B cell (primary cell): ENCODE measurements around the gene TMEM116. TPM values are rescaled to one million over a fixed set of nuclear protein-coding genes. Genes with fewer than 3 reads are reported as not detected.

ENCODE experiments used
- ATAC-seq: fragments of 200-7000 bp; cut with Tn5 transposase; one replicate; pipeline ENCODE4 v1.10.0; 2021; ENCODE audit warnings: low read depth, mild to moderate bottlenecking, moderate number of reproducible peaks, moderate library complexity
- CTCF ChIA-PET: fragments of 350-600 bp; sonication (Branson Sonifier 250); formaldehyde crosslinking; loops from one replicate; lab custom pipeline; 2021; ENCODE audit warnings: antibody characterized with exemption, inconsistent platforms; lab: Charles Lee
- POLR2A ChIA-PET: fragments of 350-600 bp; sonication (Branson Sonifier 250); formaldehyde crosslinking; loops from one replicate; lab custom pipeline; 2021; ENCODE audit warnings: antibody characterized with exemption; lab: Charles Lee
- DNase-seq: peaks from one replicate; pipeline ENCODE4 v3.0.0; 2013
- H2AFZ ChIP-seq: 2 replicates; pipeline ENCODE4 v1.6.1; 2012; ENCODE audit warnings: mild to moderate bottlenecking, low read depth, low read length; ENCODE audit not compliant: insufficient read depth, poor library complexity, severe bottlenecking
- H3K27ac ChIP-seq, 2 donors: 1 replicate in 1 of 2; 2 replicates in 1 of 2; pipeline ENCODE4 v1.5.1; 2012 to 2013; ENCODE audit warnings: low read length in 2 of 2, mild to moderate bottlenecking in 2 of 2, moderate library complexity in 1 of 2
- H3K27me3 ChIP-seq, 4 experiments: fragments of 200-600 bp in 1 of 4; sonication (generic) in 1 of 4; replicated peaks in 1 of 4; 1 replicate in 2 of 4; 2 replicates in 2 of 4; pipeline versions ENCODE4 v1.6.1 to v1.7.0; 2013 to 2016; ENCODE audit warnings: low read length in 3 of 4, mild to moderate bottlenecking in 2 of 4, mixed read lengths in 1 of 4, moderate library complexity in 1 of 4; ENCODE audit not compliant: insufficient read depth in 4 of 4, control insufficient read depth in 3 of 4; ENCODE audit errors: control extremely low read depth in 1 of 4
- H3K36me3 ChIP-seq, 2 experiments: replicated peaks in 1 of 2; 1 replicate in 1 of 2; 2 replicates in 1 of 2; pipeline versions ENCODE4 v1.6.1 to v1.7.1; 2013; ENCODE audit warnings: low read length in 1 of 2; ENCODE audit not compliant: insufficient read depth in 2 of 2, control insufficient read depth in 1 of 2; ENCODE audit errors: control extremely low read depth in 1 of 2, extremely low read depth in 1 of 2
- H3K4me1 ChIP-seq, 2 donors: fragments of 200-600 bp in 1 of 2; sonication (generic) in 1 of 2; 1 replicate in 1 of 2; 2 replicates in 1 of 2; pipeline versions ENCODE4 v1.5.1 to v1.6.1; 2013 to 2017; ENCODE audit warnings: low read length in 2 of 2; ENCODE audit not compliant: control insufficient read depth in 2 of 2, insufficient read depth in 2 of 2
- H3K4me2 ChIP-seq: replicated peaks from 2 replicates; pipeline ENCODE3; 2012; ENCODE audit warnings: mild to moderate bottlenecking, low read depth, low read length; ENCODE audit not compliant: poor library complexity, severe bottlenecking
- H3K4me3 ChIP-seq, 5 experiments: fragments of 200-600 bp in 1 of 5; sonication (generic) in 1 of 5; 1 replicate in 3 of 5; 2 replicates in 2 of 5; pipeline versions ENCODE4 v1.5.1 to v1.7.0; 2011 to 2016; ENCODE audit warnings: low read length in 4 of 5, mild to moderate bottlenecking in 4 of 5, low read depth in 2 of 5, control low read depth in 1 of 5, moderate library complexity in 1 of 5; ENCODE audit not compliant: insufficient read depth in 1 of 5; ENCODE audit errors: control extremely low read depth in 1 of 5, extremely low read depth in 1 of 5
- H3K79me2 ChIP-seq: fragments of 200-600 bp; sonication (generic); one replicate; pipeline ENCODE4 v1.6.0; 2016; ENCODE audit warnings: low read length; ENCODE audit not compliant: control insufficient read depth, insufficient read depth
- H3K9ac ChIP-seq: fragments of 200-600 bp; sonication (generic); 2 replicates; pipeline ENCODE4 v1.6.1; 2017; ENCODE audit warnings: mild to moderate bottlenecking, low read length, moderate library complexity
- H3K9me3 ChIP-seq, 3 donors: one replicate each; pipeline versions ENCODE4 v1.6.1 to v1.7.1; 2013; ENCODE audit warnings: low read length in 2 of 3; ENCODE audit not compliant: control insufficient read depth in 2 of 3, insufficient read depth in 1 of 3; ENCODE audit errors: control extremely low read depth in 1 of 3
- H4K20me1 ChIP-seq: 2 replicates; pipeline ENCODE4 v1.6.0; 2012; ENCODE audit warnings: mild to moderate bottlenecking, low read length; ENCODE audit not compliant: insufficient read depth, control insufficient read depth, poor library complexity, severe bottlenecking
- H3K27ac Mint-ChIP-seq: one replicate; pipeline ENCODE4 v1.8.0; 2021; ENCODE audit warnings: mixed read lengths
- H3K27me3 Mint-ChIP-seq: one replicate; pipeline ENCODE4 v1.8.0; 2021; ENCODE audit warnings: mixed read lengths
- H3K4me1 Mint-ChIP-seq: one replicate; pipeline ENCODE4 v1.8.0; 2021; ENCODE audit warnings: mixed read lengths
- H3K4me3 Mint-ChIP-seq: one replicate; pipeline ENCODE4 v1.8.0; 2021; ENCODE audit warnings: mixed read lengths
- H3K9me3 Mint-ChIP-seq: one replicate; pipeline ENCODE4 v1.8.0; 2022; ENCODE audit warnings: mixed read lengths; ENCODE audit not compliant: insufficient read depth
- EZH2 ChIP-seq: IDR thresholded peaks from 2 replicates; pipeline ENCODE4 v1.6.1; 2012; ENCODE audit warnings: borderline replicate concordance, low read depth, mild to moderate bottlenecking, moderate library complexity, low read length; ENCODE audit not compliant: insufficient read depth, poor library complexity, severe bottlenecking
- WGBS: methylation state at CpG from one replicate; pipeline ENCODE4 v1.1.5; 2013; ENCODE audit warnings: missing lambda C conversion rate; ENCODE audit not compliant: insufficient coverage; 5-methylcytosine and 5-hydroxymethylcytosine counted together
- intact Hi-C: fragments of 100-400 bp; cut with micrococcal nuclease; formaldehyde crosslinking; loops from one replicate; pipeline ENCODE4 v1.10.0; 2022
- polyA plus RNA-seq: library from polyadenylated mRNA; depleted of rRNA; stranded (reverse); fragments of >200 nt; gene quantifications from 2 replicates; pipeline ENCODE4 v1.2.3, GENCODE V29; 2012
- total RNA-seq, 2 donors: library from RNA; stranded (reverse); fragments of 120-200 nt in 1 of 2; gene quantifications; 1 replicate in 1 of 2; 2 replicates in 1 of 2; pipeline versions ENCODE4 v1.2.3 to v1.2.4, GENCODE V29; 2013 to 2022
- TF ChIP-seq, protein P1 (sequence below): fragments of 200-600 bp; IDR thresholded peaks from one replicate; pipeline ENCODE4 v1.8.0; 2022; ENCODE audit warnings: antibody characterized with exemption, mild to moderate bottlenecking

Gene TMEM116
- total and polyA plus RNA-seq, 2 donors (not counting 1 experiment from before 2014, with no cell fraction given) = 7.9 to 11.7 TPM

DNA sequence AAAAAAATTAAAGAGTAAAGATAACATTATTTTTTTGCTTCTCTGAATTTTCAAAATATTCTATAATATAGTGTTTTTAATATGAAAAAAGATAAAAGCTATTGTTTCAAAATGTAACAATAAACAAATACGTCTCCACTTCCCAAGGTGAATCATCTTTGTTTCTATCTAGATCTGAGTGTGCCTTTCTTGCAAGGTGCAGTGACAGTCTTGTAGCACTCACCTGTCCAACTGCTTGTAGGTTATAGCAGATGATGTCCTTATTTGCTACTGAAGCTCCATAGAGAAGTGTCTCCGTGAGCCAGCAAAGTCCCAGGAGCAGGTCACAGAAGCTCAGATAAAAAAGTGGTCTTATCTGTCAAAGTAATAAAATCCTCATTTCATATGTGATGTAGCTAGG, 21.4 kb downstream of the TMEM116 start:
- peak overlapping the region; percentile 54 for H3K4me3 Mint-ChIP-seq
- intact Hi-C loops = loop anchor here (5.0 kb wide), 2 partner anchors 36 to 44 kb away; no protein-coding TSS in a partner anchor
- DNase-seq = no peak
- H3K27ac Mint-ChIP-seq = no peak overlapping the region
- Histone ChIP-seq H3K27me3 (peaks cover 0 to 9% (median 3%) of the 10 kb centered on the region in 4 experiments), H3K79me2 (peaks cover 3% of the 10 kb centered on the region), H4K20me1 (peaks cover 25% of the 10 kb centered on the region), H3K4me3 (no peak overlapping the region), H3K4me2 (peak overlapping the region; percentile 20), H2AFZ (no peak overlapping the region), H3K4me1 (peaks cover 42 to 44% of the 10 kb centered on the region in 2 donors), H3K27ac (no peak overlapping the region), H3K36me3 (no peaks in the 10 kb centered on the region), H3K9me3 (no peaks in the 10 kb centered on the region), H3K9ac (no peak overlapping the region)
- ChIA-PET CTCF (interaction anchor here (0.7 kb wide), 2 partner anchors 134 to 362 kb away, joined by 4 read pairs; partner anchors contain the start of gene TRAFD1), POLR2A (interaction anchor here (0.7 kb wide), 1 partner anchor 57 kb away, joined by 5 read pairs; no protein-coding TSS in a partner anchor)
- WGBS = no CpG with 5 or more reads among the region's 2 CpGs
- peaks cover 42% of the 10 kb centered on the region for H3K4me1 Mint-ChIP-seq
- H3K9me3 Mint-ChIP-seq = no peaks in the 10 kb centered on the region
- no peak for ATAC-seq
- peaks cover 18% of the 10 kb centered on the region for H3K27me3 Mint-ChIP-seq
- no peak for TF ChIP-seq EZH2
- TF ChIP-seq, protein P1, sequence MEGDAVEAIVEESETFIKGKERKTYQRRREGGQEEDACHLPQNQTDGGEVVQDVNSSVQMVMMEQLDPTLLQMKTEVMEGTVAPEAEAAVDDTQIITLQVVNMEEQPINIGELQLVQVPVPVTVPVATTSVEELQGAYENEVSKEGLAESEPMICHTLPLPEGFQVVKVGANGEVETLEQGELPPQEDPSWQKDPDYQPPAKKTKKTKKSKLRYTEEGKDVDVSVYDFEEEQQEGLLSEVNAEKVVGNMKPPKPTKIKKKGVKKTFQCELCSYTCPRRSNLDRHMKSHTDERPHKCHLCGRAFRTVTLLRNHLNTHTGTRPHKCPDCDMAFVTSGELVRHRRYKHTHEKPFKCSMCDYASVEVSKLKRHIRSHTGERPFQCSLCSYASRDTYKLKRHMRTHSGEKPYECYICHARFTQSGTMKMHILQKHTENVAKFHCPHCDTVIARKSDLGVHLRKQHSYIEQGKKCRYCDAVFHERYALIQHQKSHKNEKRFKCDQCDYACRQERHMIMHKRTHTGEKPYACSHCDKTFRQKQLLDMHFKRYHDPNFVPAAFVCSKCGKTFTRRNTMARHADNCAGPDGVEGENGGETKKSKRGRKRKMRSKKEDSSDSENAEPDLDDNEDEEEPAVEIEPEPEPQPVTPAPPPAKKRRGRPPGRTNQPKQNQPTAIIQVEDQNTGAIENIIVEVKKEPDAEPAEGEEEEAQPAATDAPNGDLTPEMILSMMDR = no peak

DNA sequence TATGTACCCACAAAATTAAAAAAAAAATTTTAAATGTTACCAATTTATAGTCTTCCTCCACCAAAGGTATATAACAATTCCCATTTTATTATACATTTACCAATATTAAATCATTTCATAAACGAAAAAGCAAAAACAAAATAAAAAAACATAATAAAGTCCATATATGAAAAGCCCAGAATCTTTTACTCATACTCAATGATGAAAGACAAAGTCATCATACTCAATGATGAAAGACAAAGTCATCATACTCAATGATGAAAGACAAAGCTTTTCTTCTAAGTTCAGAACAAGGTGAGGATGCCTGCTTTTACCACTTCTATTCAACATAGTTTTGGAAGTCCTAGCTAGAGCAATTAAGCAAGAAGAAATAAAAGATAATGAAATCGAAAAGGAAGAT, 28.1 kb downstream of the TMEM116 start:
- Histone ChIP-seq H3K27me3 (no peaks in the 10 kb centered on the region), H2AFZ (no peak overlapping the region), H3K9ac (no peak overlapping the region), H3K36me3 (no peaks in the 10 kb centered on the region), H4K20me1 (no peaks in the 10 kb centered on the region), H3K4me1 (no peaks in the 10 kb centered on the region), H3K4me3 (no peak overlapping the region), H3K9me3 (no peaks in the 10 kb centered on the region), H3K79me2 (peaks cover 4% of the 10 kb centered on the region), H3K4me2 (no peak overlapping the region), H3K27ac (no peak overlapping the region)
- CTCF ChIA-PET = interaction anchor here (0.6 kb wide), 1 partner anchor 220 kb away, joined by 3 read pairs; no protein-coding TSS in a partner anchor
- Mint-ChIP-seq H3K4me1 (no peaks in the 10 kb centered on the region), H3K27ac (no peak overlapping the region), H3K27me3 (peaks cover 5% of the 10 kb centered on the region), H3K9me3 (no peaks in the 10 kb centered on the region), H3K4me3 (no peak overlapping the region)
- TF ChIP-seq EZH2 = no peak
- TF ChIP-seq, protein P1 = no peak
- WGBS = no CpG with 5 or more reads among the region's 2 CpGs
- DNase-seq (no peak), ATAC-seq (no peak)
- POLR2A ChIA-PET = no interaction called here
- intact Hi-C loops = no loop called here
